Mucosa of descending colon (tissue), 3 donors: ENCODE results near the gene CD99. TPM values are rescaled to one million over a fixed set of nuclear protein-coding genes. Genes with fewer than 3 reads are reported as not detected.
"Not testable (repeated sequence)": the region's sequence is repeated elsewhere in the genome, so short reads cannot be mapped to it uniquely, and the experiment has no call there.

Experiments
- ATAC-seq: fragments of 200-7000 bp; cut with Tn5 transposase; one replicate; pipeline ENCODE4 v1.9.1; 2020; ENCODE audit warnings: mild to moderate bottlenecking, moderate library complexity
- DNase-seq, 3 donors: peaks; one replicate each; pipeline ENCODE4 v3.0.0-alpha.2; 2020
- H3K36me3 ChIP-seq: fragments of 200-600 bp; one replicate; pipeline ENCODE4 v1.8.0; 2021; ENCODE audit warnings: low read depth, mild to moderate bottlenecking
- H3K4me1 ChIP-seq: fragments of 200-600 bp; one replicate; pipeline ENCODE4 v1.8.0; 2021; ENCODE audit warnings: low read depth, mild to moderate bottlenecking
- H3K4me3 ChIP-seq: fragments of 200-600 bp; one replicate; pipeline ENCODE4 v1.8.0; 2021; ENCODE audit warnings: mild to moderate bottlenecking
- H3K9me3 ChIP-seq: fragments of 200-600 bp; one replicate; pipeline ENCODE4 v1.8.0; 2021; ENCODE audit warnings: mild to moderate bottlenecking
- CTCF ChIP-seq: fragments of 200-600 bp; IDR thresholded peaks from one replicate; pipeline ENCODE4 v1.8.0; 2022; ENCODE audit warnings: antibody characterized with exemption, mild to moderate bottlenecking
- intact Hi-C, 2 donors: fragments of 100-400 bp; cut with DNase I in 1 of 2; cut with micrococcal nuclease in 1 of 2; formaldehyde crosslinking; loops; one replicate each; pipeline versions ENCODE4 v1.11.0 to v1.11.1; 2022; cut with DNase I, micrococcal nuclease
- total RNA-seq, 3 donors: library from RNA; stranded (reverse); fragmentation: NEBNext Ultra II Directional in 2 of 3; extraction: Animal tissue kit (Norgen Biotek cat#: 25700) in 2 of 3; gene quantifications; one replicate each; pipeline versions ENCODE4 v1.2.1 to v1.2.4, GENCODE V29; 2021 to 2023
- donor health status: DM: no; HTN: no; CAD: no; lungs with moderate emphysema.
- donor health status: DM: no; HTN: no; CAD: no.
- donor health status: DM: no; HTN: yes; CAD: no.

The CD99 gene
- total RNA-seq, 3 donors from 2014 or later = 147 to 326 (median 171) TPM

GRCh38 chrX:2740672-2741071 is 49.6 kb downstream of the CD99 start:
- Histone ChIP-seq H3K36me3 (no peaks in the 10 kb centered on the region), H3K9me3 (no peaks in the 10 kb centered on the region), H3K4me3 (no peak overlapping the region), H3K4me1 (no peaks in the 10 kb centered on the region)
- no peak for TF ChIP-seq CTCF
- intact Hi-C loops = no loop called here
- no peak for DNase-seq
- ATAC-seq = no peak

- Histone ChIP-seq H3K4me3 (no peak overlapping the region), H3K4me1 (no peaks in the 10 kb centered on the region), H3K36me3 (no peaks in the 10 kb centered on the region), H3K9me3 (no peaks in the 10 kb centered on the region)
- ATAC-seq = no peak
- TF ChIP-seq CTCF = no peak
- no peak for DNase-seq
- intact Hi-C loops = no loop called here
Measured at GRCh38 chrX:2741386-2741785, 50.3 kb downstream of the CD99 start.

- H3K36me3 ChIP-seq, H3K4me3 ChIP-seq, intact Hi-C loops, H3K4me1 ChIP-seq, H3K9me3 ChIP-seq, DNase-seq, ATAC-seq: not testable (repeated sequence)
Measured at GRCh38 chrX:2746250-2746649, 55.2 kb downstream of the CD99 start.

- ATAC-seq (no peak), DNase-seq (no peak)
- H3K9me3 ChIP-seq = no peaks in the 10 kb centered on the region
- intact Hi-C loops = no loop called here
- no peaks in the 10 kb centered on the region for H3K4me1 ChIP-seq
- no peak overlapping the region for H3K4me3 ChIP-seq
- no peak for TF ChIP-seq CTCF
- no peaks in the 10 kb centered on the region for H3K36me3 ChIP-seq
Measured at GRCh38 chrX:2748171-2748814, 57.2 kb downstream of the CD99 start.

- H3K9me3 ChIP-seq = no peaks in the 10 kb centered on the region
- no peaks in the 10 kb centered on the region for H3K4me1 ChIP-seq
- no peaks in the 10 kb centered on the region for H3K36me3 ChIP-seq
- intact Hi-C loops = no loop called here
- no peak for ATAC-seq
- no peak overlapping the region for H3K4me3 ChIP-seq
- no peak for TF ChIP-seq CTCF
- DNase-seq = no peak
Measured at GRCh38 chrX:2748815-2749188, 57.7 kb downstream of the CD99 start.

- Histone ChIP-seq H3K4me3 (no peak overlapping the region), H3K36me3 (no peaks in the 10 kb centered on the region), H3K4me1 (no peaks in the 10 kb centered on the region), H3K9me3 (no peaks in the 10 kb centered on the region)
- DNase-seq = no peak
- intact Hi-C loops = no loop called here
- ATAC-seq = no peak
- no peak for TF ChIP-seq CTCF
Measured at GRCh38 chrX:2751291-2751690, 60.2 kb downstream of the CD99 start.

GRCh38 chrX:2751874-2752300 is 60.8 kb downstream of the CD99 start, which contains the start of gene XG:
Gene XG (plus strand): TSS chrX:2752040. CDS start chrX:2752275, 235 bp downstream.
- H3K36me3 ChIP-seq, H3K9me3 ChIP-seq, intact Hi-C loops, DNase-seq, H3K4me1 ChIP-seq, ATAC-seq, H3K4me3 ChIP-seq: not testable (repeated sequence)

GRCh38 chrX:2752441-2752840 is 61.3 kb downstream of the CD99 start:
- H3K9me3 ChIP-seq, ATAC-seq, H3K4me1 ChIP-seq, DNase-seq, H3K36me3 ChIP-seq, H3K4me3 ChIP-seq, intact Hi-C loops: not testable (repeated sequence)

- H3K36me3 ChIP-seq, DNase-seq, ATAC-seq, H3K4me3 ChIP-seq, intact Hi-C loops, H3K4me1 ChIP-seq, H3K9me3 ChIP-seq: not testable (repeated sequence)
Measured at GRCh38 chrX:2755163-2755715, 64.1 kb downstream of the CD99 start.
